Non-pigmented ciliary epithelial cell (primary cell): Measurements from ENCODE around the gene MLXIP.
"Not testable (repeated sequence)": the region's sequence is repeated elsewhere in the genome, so short reads cannot be mapped to it uniquely, and the experiment has no call there.

Experiments
- DNase-seq: peaks from one replicate; pipeline ENCODE4 v3.0.0-alpha.2; 2010; ENCODE audit warnings: low read depth

Gene MLXIP

GRCh38 chr12:122150127-122150681 lies 71.6 kb downstream of the MLXIP start:
- no peak for DNase-seq

- DNase-seq: no peak
These were observed 74.2 kb downstream of the MLXIP start for GRCh38 chr12:122152754-122153153.

GRCh38 chr12:122155705-122156104 lies 77.1 kb downstream of the MLXIP start:
- no peak for DNase-seq

- DNase-seq: no peak
These were observed 80.2 kb downstream of the MLXIP start for GRCh38 chr12:122158700-122159285.

- DNase-seq: no peak
These were observed 81.3 kb downstream of the MLXIP start for GRCh38 chr12:122159882-122160281.

GRCh38 chr12:122160761-122161160 lies 82.2 kb downstream of the MLXIP start:
- no peak for DNase-seq

- no peak for DNase-seq
These were observed 83.1 kb downstream of the MLXIP start for GRCh38 chr12:122161682-122162081.

DNA sequence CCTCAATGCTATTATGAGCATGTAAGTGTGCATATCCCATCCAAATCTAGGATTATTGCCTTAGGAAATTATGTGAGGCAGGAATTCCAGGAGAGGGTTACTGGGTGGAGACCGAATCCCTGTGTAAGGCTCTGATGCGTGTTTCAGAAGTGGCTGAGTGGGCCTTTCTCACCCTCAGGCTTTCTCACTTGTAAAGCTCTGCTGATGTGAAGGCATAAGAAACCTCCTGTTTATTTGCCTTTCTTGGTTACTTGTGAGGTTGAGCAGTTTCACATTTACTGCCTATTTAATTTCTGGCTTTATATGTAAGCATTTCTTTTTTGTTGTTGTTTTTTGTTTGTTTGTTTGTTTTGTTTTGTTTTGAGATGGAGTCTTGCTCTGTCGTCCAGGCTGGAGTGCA lies 84.4 kb downstream of the MLXIP start:
- DNase-seq: no peak

DNA sequence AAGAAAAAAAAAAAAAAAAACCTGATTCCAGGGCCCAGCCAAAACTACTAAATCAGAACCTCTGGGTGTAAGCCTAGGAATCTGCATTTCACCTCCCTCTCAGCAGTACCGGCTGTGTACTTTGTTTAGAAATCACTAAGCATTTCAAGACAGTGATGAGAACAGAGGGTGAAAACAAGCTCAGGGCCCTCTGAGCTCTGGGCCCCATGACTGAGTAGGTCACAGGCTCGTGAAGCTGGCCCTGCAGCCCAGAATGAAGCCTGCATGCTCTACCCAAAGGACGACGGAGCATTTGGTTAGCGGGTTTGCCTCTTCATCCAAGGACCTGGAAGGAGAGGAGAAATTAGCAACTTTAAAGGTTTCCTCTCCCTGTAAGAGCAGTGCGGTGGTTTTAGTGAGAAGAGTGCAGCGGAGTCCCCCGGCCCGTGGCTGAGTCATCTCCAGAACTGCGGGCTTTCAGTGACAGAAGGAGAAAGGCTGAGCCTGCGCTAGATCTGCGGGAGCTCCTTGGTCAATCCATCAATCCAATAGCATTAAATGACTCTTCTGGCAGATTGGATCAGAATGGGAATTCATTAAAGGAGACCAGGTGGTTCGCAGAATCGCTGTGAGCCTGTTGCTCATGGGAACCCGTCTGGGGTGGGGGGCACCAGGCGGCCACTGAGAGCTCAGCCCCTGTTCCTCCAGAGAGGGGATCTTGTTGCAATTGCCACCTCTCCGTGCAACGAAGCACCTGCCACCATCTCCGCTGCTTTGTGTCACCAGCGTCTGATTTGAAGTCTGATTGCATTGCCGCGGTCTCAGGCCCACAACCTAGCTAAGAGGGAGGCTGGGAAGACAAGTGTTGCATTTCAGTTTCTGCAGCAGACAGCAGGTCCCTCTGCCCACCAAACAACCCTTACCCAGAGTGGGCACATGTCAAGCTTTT lies 88.1 kb downstream of the MLXIP start:
- DNase-seq: no peak

GRCh38 chr12:122167356-122167925 lies 88.9 kb downstream of the MLXIP start:
- DNase-seq: no peak

- no peak for DNase-seq
These were observed 89.9 kb downstream of the MLXIP start for GRCh38 chr12:122168492-122168891.

DNA sequence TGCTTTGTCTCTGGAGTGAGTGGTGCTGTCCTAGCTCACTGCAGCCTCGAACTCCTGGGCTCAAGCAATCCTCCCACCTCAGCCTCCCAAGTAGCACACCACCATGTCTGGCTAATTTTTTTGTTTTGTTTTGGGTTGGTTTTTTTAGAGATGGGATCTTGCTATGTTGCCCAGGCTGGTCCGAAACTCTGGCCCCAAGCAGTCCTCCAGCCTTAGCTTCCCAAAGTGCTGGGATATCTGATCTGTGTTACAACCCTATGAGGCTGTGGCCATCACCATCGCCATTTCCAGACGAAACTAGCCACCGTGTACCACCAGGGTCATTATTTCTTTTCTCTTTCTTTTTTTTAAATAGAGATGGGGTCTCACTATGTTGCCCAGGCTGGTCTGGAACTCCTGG lies 92.8 kb downstream of the MLXIP start:
- DNase-seq: no peak

- no peak for DNase-seq
These were observed 93.8 kb downstream of the MLXIP start for GRCh38 chr12:122172262-122172939.

- DNase-seq: no peak
These were observed 95.7 kb downstream of the MLXIP start, which contains the start of gene IL31 for GRCh38 chr12:122174155-122174845. TSS of gene IL31 (minus strand) at chr12:122174221. CDS start at chr12:122174172, 49 bp downstream.

DNA sequence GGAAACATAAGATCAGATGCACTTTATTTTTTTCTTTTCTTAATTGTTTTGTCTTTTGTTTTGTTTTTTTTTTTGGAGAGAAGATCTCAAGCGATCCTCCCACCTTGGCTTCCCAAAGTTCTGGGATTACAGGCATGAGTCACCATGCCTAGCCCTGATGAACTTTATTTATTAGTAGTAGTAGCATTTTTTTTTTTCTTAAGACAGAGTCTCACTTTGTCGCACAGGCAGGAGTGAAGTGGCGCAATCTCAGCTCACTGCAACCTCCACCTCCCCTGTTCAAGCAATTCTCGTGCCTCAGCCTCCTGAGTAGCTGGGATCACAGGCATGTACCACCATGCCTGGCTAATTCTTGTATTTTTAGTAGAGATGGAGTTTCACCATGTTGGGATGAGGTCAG lies 97.9 kb downstream of the MLXIP start:
- DNase-seq: not testable (repeated sequence)

DNA sequence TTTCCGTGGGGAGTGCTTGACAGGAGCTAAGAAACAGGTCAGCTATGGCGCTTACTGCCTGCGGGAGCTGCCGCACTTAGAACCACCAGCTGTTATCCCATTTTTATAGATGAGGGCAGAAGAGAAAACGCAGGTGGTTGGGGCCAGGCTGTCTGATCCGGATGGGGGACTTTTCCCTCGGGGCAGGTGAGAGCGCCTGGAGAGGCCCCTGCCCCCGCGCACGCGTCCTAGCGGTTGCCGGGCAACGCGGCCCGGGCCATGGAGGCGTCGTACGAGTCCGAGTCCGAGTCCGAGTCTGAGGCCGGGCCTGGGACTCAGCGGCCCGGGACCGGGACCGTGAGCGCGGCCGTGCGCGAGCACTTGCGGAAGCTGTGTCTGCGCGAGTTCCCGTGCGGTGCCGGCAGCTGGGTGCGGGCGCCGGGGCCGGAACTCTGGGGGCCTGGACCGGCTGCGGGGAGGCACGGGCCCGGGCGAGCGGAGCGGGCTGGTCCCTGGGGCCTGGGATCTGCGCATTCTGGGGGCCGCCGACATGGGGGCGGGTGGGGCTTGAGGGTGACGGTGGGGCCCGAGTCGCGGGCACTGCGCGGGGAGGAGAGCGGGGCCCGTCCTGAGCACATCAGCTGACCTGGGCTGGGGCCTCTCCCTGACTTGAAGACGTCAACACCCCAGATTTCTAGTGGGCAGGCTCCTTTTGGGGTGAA lies 104.5 kb downstream of the MLXIP start, which contains the start of gene LRRC43:
Gene LRRC43, plus strand, starts transcription at position 237 of the 701 bp plus-strand sequence. Its CDS starts 22 bp downstream, at position 259.
- DNase-seq: no peak

DNA sequence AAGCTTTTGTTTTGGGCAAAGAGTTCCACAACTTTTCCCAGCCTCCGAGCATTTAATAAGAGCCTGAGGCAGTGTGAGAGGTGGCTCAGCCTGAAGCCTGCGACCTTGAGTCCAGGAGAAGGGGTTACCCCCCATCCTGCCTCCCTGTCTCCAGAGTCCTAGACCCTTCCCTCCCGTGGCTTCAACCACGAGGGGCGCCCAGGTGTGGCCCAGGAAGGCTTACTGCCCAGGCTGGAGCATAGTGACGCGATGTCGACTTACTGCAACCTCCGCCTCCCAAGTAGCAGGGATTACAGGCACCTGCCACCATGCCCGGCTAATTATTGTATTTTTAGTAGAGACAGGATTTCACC lies 105.0 kb downstream of the MLXIP start:
- no peak for DNase-seq

DNA sequence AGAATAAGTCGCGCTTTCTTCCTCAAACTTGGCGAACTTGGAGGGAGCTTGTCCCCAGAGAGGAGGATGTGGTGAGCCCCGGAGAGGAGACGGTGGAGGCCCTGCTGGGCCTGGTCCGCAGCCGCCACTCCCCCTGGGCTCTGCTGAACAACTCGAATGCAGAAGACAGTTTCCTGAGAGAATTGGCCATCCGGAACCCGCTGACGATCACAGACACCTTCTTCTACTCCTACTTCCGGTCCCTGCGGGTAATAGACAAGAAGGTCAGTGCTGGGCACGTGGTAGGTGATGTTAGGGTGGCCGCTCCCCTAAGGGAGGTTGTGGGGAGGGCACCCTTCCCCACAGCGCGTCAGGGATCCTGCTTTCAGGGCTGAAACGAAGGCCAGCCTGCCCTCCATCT lies 106.0 kb downstream of the MLXIP start:
- DNase-seq: no peak

DNA sequence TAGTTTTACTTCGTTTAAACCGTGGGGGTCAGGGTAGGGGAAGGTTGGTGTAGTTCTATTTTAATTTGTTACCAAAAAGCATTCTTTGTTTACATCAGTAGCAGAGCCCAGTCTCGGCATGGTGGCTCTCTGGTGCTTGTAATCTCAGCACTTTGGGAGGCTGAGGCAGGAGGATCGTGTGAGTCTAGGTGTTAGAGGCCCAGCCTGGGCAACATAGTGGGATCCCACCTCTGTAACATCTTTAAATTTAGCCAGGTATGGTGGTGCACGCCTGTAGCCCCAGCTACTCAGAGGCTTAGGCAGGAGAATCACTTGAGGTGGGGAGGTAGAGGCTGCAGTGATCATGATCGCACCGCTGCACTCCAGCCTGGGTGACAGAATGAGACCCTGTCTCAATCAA lies 106.5 kb downstream of the MLXIP start:
- no peak for DNase-seq

DNA sequence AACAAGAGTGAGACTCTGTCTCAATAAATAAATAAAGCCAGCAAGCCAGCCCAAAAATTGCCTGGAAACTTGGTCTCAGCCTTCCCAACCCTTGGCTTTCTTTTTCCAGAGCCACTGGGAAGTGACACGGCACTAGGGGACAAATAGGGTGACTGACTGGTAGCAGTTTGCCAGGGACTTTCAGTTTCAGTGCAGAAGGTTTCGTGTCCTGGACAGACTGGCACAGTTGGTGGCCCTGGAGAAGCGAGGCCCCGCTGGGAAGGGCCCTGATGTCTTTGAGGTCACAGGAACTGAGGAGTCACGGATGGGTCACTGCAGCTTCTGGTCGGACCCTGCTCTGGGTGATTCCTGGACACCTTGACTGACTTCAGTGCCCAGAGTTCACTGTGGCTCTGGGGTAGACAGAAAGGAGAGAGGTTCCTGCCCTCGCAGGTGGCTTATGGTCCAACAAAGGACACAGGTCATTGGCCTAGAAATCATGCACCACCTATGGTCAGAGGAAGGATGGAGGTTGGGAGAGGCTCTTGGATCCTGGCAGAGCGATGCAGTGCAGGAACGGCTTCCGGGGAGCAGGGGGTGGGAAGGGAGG lies 107.0 kb downstream of the MLXIP start:
- no peak for DNase-seq

GRCh38 chr12:122187466-122187865 lies 108.9 kb downstream of the MLXIP start:
- DNase-seq: no peak
